MM.1S (cell line): Measurements from ENCODE around the gene PHB1.

Experiments used
- DNase-seq: peaks from one replicate; pipeline ENCODE4 v3.0.0-alpha.2; 2015
- H2AFZ ChIP-seq: fragments of 300-600 bp; sonication (generic); 2 replicates; pipeline ENCODE4 v1.6.0; 2016; ENCODE audit warnings: antibody characterized with exemption, low read length
- H3F3A ChIP-seq: fragments of 300-600 bp; sonication (generic); 2 replicates; pipeline ENCODE4 v1.6.1; 2016; ENCODE audit warnings: mild to moderate bottlenecking, antibody characterized with exemption, low read length, moderate library complexity, mixed read lengths; ENCODE audit not compliant: insufficient read depth
- H3K27ac ChIP-seq: fragments of 300-600 bp; sonication (generic); 2 replicates; pipeline ENCODE4 v1.5.1; 2016; ENCODE audit warnings: mild to moderate bottlenecking, low read length
- H3K27me3 ChIP-seq: fragments of 300-600 bp; sonication (generic); replicated peaks from 2 replicates; pipeline ENCODE4 v1.6.0; 2016; ENCODE audit warnings: low read length; ENCODE audit not compliant: insufficient read depth
- H3K36me3 ChIP-seq: fragments of 300-600 bp; sonication (generic); replicated peaks from 2 replicates; pipeline ENCODE4 v1.6.1; 2016; ENCODE audit warnings: mild to moderate bottlenecking, low read length, mixed read lengths; ENCODE audit not compliant: insufficient read depth
- H3K4me1 ChIP-seq: fragments of 300-600 bp; sonication (generic); 2 replicates; pipeline ENCODE4 v1.6.1; 2016; ENCODE audit warnings: low read length, mixed read lengths
- H3K4me2 ChIP-seq: fragments of 300-600 bp; sonication (generic); 2 replicates; pipeline ENCODE4 v1.6.0; 2016; ENCODE audit warnings: low read depth, low read length
- H3K4me3 ChIP-seq: fragments of 300-600 bp; sonication (generic); 2 replicates; pipeline ENCODE4 v1.5.1; 2016; ENCODE audit warnings: low read length, mixed read lengths
- H3K79me2 ChIP-seq: fragments of 300-600 bp; sonication (generic); 2 replicates; pipeline ENCODE4 v1.6.1; 2016; ENCODE audit warnings: mixed run types, low read length, mixed read lengths
- H3K9ac ChIP-seq: fragments of 300-600 bp; sonication (generic); 2 replicates; pipeline ENCODE4 v1.6.1; 2016; ENCODE audit warnings: low read length, mixed read lengths
- H3K9me2 ChIP-seq: fragments of 300-600 bp; sonication (generic); replicated peaks from 2 replicates; pipeline ENCODE4 v1.6.1; 2016; ENCODE audit warnings: mild to moderate bottlenecking, low read length, mixed read lengths; ENCODE audit not compliant: insufficient read depth
- H3K9me3 ChIP-seq: fragments of 300-600 bp; sonication (generic); replicated peaks from 2 replicates; pipeline ENCODE4 v1.6.1; 2016; ENCODE audit warnings: mild to moderate bottlenecking, low read length, mixed read lengths; ENCODE audit not compliant: insufficient read depth
- H4K20me1 ChIP-seq: fragments of 300-600 bp; sonication (generic); 2 replicates; pipeline ENCODE4 v1.6.1; 2016; ENCODE audit warnings: mild to moderate bottlenecking, low read length, moderate library complexity, mixed read lengths; ENCODE audit not compliant: insufficient read depth
- EZH2 ChIP-seq: fragments of 300-600 bp; sonication (generic); optimal IDR thresholded peaks from 2 replicates; pipeline ENCODE3; 2017; ENCODE audit warnings: low read depth, mild to moderate bottlenecking, antibody characterized with exemption, low read length, mixed read lengths
- EZH2phosphoT487 ChIP-seq: fragments of 300-600 bp; sonication (generic); IDR thresholded peaks from 2 replicates; pipeline ENCODE4 v1.6.1; 2018; ENCODE audit warnings: antibody characterized with exemption, low read length
- TF ChIP-seq, protein P1 (sequence below): fragments of 300-600 bp; sonication (generic); IDR thresholded peaks from 2 replicates; pipeline ENCODE4 v1.5.1; 2016; ENCODE audit warnings: antibody characterized with exemption, low read length, mixed read lengths

Gene PHB1

GRCh38 chr17:49382556-49382955, 32.1 kb downstream of the PHB1 start:
- Histone ChIP-seq H3F3A (peaks cover under 1% of the 10 kb centered on the region; the same call in 1 of the 2 replicates), H3K9me3 (no peaks in the 10 kb centered on the region), H3K4me3 (no peak overlapping the region), H3K9me2 (no peaks in the 10 kb centered on the region), H3K36me3 (no peaks in the 10 kb centered on the region), H3K4me2 (no peak overlapping the region), H3K4me1 (peaks cover 7% of the 10 kb centered on the region), H3K79me2 (no peaks in the 10 kb centered on the region), H3K27ac (no peak overlapping the region), H2AFZ (no peak overlapping the region), H3K27me3 (no peaks in the 10 kb centered on the region), H4K20me1 (no peaks in the 10 kb centered on the region), H3K9ac (no peak overlapping the region)
- TF ChIP-seq EZH2phosphoT487 (no peak), EZH2 (no peak)
- TF ChIP-seq, protein P1, sequence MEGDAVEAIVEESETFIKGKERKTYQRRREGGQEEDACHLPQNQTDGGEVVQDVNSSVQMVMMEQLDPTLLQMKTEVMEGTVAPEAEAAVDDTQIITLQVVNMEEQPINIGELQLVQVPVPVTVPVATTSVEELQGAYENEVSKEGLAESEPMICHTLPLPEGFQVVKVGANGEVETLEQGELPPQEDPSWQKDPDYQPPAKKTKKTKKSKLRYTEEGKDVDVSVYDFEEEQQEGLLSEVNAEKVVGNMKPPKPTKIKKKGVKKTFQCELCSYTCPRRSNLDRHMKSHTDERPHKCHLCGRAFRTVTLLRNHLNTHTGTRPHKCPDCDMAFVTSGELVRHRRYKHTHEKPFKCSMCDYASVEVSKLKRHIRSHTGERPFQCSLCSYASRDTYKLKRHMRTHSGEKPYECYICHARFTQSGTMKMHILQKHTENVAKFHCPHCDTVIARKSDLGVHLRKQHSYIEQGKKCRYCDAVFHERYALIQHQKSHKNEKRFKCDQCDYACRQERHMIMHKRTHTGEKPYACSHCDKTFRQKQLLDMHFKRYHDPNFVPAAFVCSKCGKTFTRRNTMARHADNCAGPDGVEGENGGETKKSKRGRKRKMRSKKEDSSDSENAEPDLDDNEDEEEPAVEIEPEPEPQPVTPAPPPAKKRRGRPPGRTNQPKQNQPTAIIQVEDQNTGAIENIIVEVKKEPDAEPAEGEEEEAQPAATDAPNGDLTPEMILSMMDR = no peak
- DNase-seq = no peak

DNA sequence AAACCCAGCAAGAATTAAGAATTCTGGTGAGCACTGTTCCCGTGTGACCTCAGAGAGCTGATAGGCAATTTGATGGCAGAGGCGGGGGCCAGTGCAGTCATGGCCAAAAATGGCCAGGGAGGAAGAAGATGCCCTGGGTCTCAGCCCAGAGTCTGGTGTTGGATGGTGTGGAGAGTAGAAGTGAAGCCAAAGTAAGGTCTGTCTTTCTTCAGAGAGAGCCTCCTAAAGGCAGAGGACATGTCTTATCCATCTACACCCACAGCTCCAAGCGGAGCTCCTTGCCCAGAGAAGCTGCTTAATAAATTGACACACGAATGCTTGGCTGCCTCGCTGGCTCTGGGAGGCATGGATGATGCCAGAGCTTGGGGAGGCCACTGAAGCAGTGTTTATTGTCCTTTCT, 32.9 kb downstream of the PHB1 start:
- Histone ChIP-seq H3K9me3 (no peaks in the 10 kb centered on the region), H3K27me3 (no peaks in the 10 kb centered on the region), H3K79me2 (no peaks in the 10 kb centered on the region), H3K9ac (no peak overlapping the region), H3K4me2 (no peak overlapping the region), H3F3A (no peaks in the 10 kb centered on the region), H4K20me1 (no peaks in the 10 kb centered on the region), H2AFZ (no peak overlapping the region), H3K36me3 (no peaks in the 10 kb centered on the region), H3K4me1 (no peaks in the 10 kb centered on the region), H3K27ac (no peak overlapping the region), H3K9me2 (no peaks in the 10 kb centered on the region), H3K4me3 (no peak overlapping the region)
- DNase-seq = no peak
- TF ChIP-seq EZH2 (no peak), EZH2phosphoT487 (no peak)
- TF ChIP-seq, protein P1 = no peak

GRCh38 chr17:49381033-49381432, 33.6 kb downstream of the PHB1 start:
- H3K27ac ChIP-seq = no peak overlapping the region
- no peaks in the 10 kb centered on the region for H3K79me2 ChIP-seq
- TF ChIP-seq EZH2 (no peak), EZH2phosphoT487 (no peak)
- TF ChIP-seq, protein P1 = no peak
- no peak for DNase-seq
- H3K27me3 ChIP-seq = no peaks in the 10 kb centered on the region
- H3K9me3 ChIP-seq = no peaks in the 10 kb centered on the region
- H4K20me1 ChIP-seq = no peaks in the 10 kb centered on the region
- no peaks in the 10 kb centered on the region for H3K9me2 ChIP-seq
- no peak overlapping the region for H3K9ac ChIP-seq
- no peaks in the 10 kb centered on the region for H3K4me1 ChIP-seq
- no peaks in the 10 kb centered on the region for H3F3A ChIP-seq
- H2AFZ ChIP-seq = no peak overlapping the region
- no peaks in the 10 kb centered on the region for H3K36me3 ChIP-seq
- no peak overlapping the region for H3K4me3 ChIP-seq
- H3K4me2 ChIP-seq = no peak overlapping the region
